Measurements from ENCODE around the gene ZNRF3. TPM values are rescaled to one million over a fixed set of nuclear protein-coding genes. Genes with fewer than 3 reads are reported as not detected.

The ZNRF3 gene
- total RNA-seq, 1 experiment from 2014 or later, result 23.7 TPM

- H3K27me3 Mint-ChIP-seq (ENCODE audit: unreplicated experiment), result no peaks in the 10 kb centered on the region
These were observed 160.7 kb downstream of the ZNRF3 start for GRCh38 chr22:29043906-29044575.

DNA sequence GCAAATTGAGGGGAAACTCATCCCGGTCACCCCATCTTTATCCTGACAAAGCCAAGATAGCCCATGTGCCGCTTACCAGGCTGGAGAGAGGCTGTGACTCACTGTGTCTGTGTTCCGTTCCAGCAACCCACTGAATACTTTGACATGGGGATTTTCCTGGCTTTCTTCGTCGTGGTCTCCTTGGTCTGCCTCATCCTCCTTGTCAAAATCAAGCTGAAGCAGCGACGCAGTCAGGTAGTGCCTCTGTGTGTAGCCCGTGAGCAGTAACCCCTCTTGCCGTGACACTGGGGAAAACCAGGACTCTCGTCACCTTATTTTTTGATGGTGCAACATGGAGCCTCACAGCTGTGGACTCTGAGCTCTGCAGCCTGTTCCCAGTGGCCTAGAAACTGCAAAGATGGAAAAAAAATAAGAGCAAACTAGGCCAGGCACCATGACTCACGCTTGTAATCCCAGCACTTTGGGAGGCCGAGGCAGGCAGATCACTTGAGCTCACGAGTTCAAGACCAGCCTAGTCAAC, 161.3 kb downstream of the ZNRF3 start:
- no peak for DNase-seq
- TF ChIP-seq, protein P1, sequence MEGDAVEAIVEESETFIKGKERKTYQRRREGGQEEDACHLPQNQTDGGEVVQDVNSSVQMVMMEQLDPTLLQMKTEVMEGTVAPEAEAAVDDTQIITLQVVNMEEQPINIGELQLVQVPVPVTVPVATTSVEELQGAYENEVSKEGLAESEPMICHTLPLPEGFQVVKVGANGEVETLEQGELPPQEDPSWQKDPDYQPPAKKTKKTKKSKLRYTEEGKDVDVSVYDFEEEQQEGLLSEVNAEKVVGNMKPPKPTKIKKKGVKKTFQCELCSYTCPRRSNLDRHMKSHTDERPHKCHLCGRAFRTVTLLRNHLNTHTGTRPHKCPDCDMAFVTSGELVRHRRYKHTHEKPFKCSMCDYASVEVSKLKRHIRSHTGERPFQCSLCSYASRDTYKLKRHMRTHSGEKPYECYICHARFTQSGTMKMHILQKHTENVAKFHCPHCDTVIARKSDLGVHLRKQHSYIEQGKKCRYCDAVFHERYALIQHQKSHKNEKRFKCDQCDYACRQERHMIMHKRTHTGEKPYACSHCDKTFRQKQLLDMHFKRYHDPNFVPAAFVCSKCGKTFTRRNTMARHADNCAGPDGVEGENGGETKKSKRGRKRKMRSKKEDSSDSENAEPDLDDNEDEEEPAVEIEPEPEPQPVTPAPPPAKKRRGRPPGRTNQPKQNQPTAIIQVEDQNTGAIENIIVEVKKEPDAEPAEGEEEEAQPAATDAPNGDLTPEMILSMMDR (IDR thresholded peaks at IDR 0.05; ENCODE audit: unreplicated experiment), result no peak
- BruUV-seq (replicated peaks), result no TSS peak
- H3K9me3 Mint-ChIP-seq (ENCODE audit: low read depth, unreplicated experiment), result no peaks in the 10 kb centered on the region
- peaks cover 45% of the 10 kb centered on the region for H3K36me3 Mint-ChIP-seq (ENCODE audit: insufficient read depth, unreplicated experiment)
- H3K4me1 Mint-ChIP-seq (ENCODE audit: low read depth, unreplicated experiment), result peaks cover 31% of the 10 kb centered on the region
- no peaks in the 10 kb centered on the region for H3K27me3 Mint-ChIP-seq (ENCODE audit: unreplicated experiment)
- intact Hi-C loops (cut with micrococcal nuclease; ENCODE audit: unreplicated experiment), result no loop called here
- peak overlapping the region; percentile 59 for H3K27ac Mint-ChIP-seq (ENCODE audit: unreplicated experiment)
- peak overlapping the region; percentile 0 for H3K4me3 Mint-ChIP-seq (ENCODE audit: low read depth, unreplicated experiment)
- CTCF ChIA-PET, result interaction anchor here (1.2 to 1.3 kb wide), 2 partner anchors 14 to 189 kb away, joined by 3 to 4 read pairs; no protein-coding TSS in a partner anchor

More at GRCh38 chr22:29043906-29044575, 160.7 kb downstream of the ZNRF3 start:
- BruUV-seq (replicated peaks), result no TSS peak
- no peak for DNase-seq
- peak overlapping the region; percentile 0 for H3K4me3 Mint-ChIP-seq (ENCODE audit: low read depth, unreplicated experiment)
- H3K9me3 Mint-ChIP-seq (ENCODE audit: low read depth, unreplicated experiment), result no peaks in the 10 kb centered on the region
- peaks cover 41% of the 10 kb centered on the region for H3K36me3 Mint-ChIP-seq (ENCODE audit: insufficient read depth, unreplicated experiment)
- H3K4me1 Mint-ChIP-seq (ENCODE audit: low read depth, unreplicated experiment), result peaks cover 31% of the 10 kb centered on the region
- TF ChIP-seq, protein P1 (IDR thresholded peaks at IDR 0.05; ENCODE audit: unreplicated experiment), result no peak
- CTCF ChIA-PET, result interaction anchor here (1.1 to 1.3 kb wide), 3 partner anchors 13 to 188 kb away, joined by 3 to 4 read pairs (median 3); no protein-coding TSS in a partner anchor
- peak overlapping the region; percentile 59 for H3K27ac Mint-ChIP-seq (ENCODE audit: unreplicated experiment)
- intact Hi-C loops (cut with micrococcal nuclease; ENCODE audit: unreplicated experiment), result no loop called here

GRCh38 chr22:29048822-29049654, 165.7 kb downstream of the ZNRF3 start:
- Mint-ChIP-seq H3K4me1 (ENCODE audit: low read depth, unreplicated experiment) (peaks cover 14% of the 10 kb centered on the region), H3K36me3 (ENCODE audit: insufficient read depth, unreplicated experiment) (peaks cover 59% of the 10 kb centered on the region), H3K27ac (ENCODE audit: unreplicated experiment) (no peak overlapping the region), H3K9me3 (ENCODE audit: low read depth, unreplicated experiment) (no peaks in the 10 kb centered on the region), H3K27me3 (ENCODE audit: unreplicated experiment) (no peaks in the 10 kb centered on the region), H3K4me3 (ENCODE audit: low read depth, unreplicated experiment) (no peak overlapping the region)
- DNase-seq, result no peak
- no TSS peak for BruUV-seq (replicated peaks)
- intact Hi-C loops (cut with micrococcal nuclease; ENCODE audit: unreplicated experiment), result no loop called here
- CTCF ChIA-PET, result interaction anchor here (0.5 kb wide), 1 partner anchor 39 kb away, joined by 3 read pairs; no protein-coding TSS in a partner anchor
- TF ChIP-seq, protein P1 (IDR thresholded peaks at IDR 0.05; ENCODE audit: unreplicated experiment), result no peak

- intact Hi-C loops (cut with micrococcal nuclease; ENCODE audit: unreplicated experiment), result no loop called here
- BruUV-seq (replicated peaks), result no TSS peak
- no peak for DNase-seq
- no peaks in the 10 kb centered on the region for H3K9me3 Mint-ChIP-seq (ENCODE audit: low read depth, unreplicated experiment)
- no peaks in the 10 kb centered on the region for H3K27me3 Mint-ChIP-seq (ENCODE audit: unreplicated experiment)
- no peak overlapping the region for H3K4me3 Mint-ChIP-seq (ENCODE audit: low read depth, unreplicated experiment)
- CTCF ChIA-PET, result interaction anchor here (0.5 kb wide), 1 partner anchor 247 kb away, joined by 3 read pairs; no protein-coding TSS in a partner anchor
- TF ChIP-seq, protein P1 (IDR thresholded peaks at IDR 0.05; ENCODE audit: unreplicated experiment), result no peak
- H3K4me1 Mint-ChIP-seq (ENCODE audit: low read depth, unreplicated experiment), result peaks cover 6% of the 10 kb centered on the region
- H3K27ac Mint-ChIP-seq (ENCODE audit: unreplicated experiment), result no peak overlapping the region
- peaks cover 54% of the 10 kb centered on the region for H3K36me3 Mint-ChIP-seq (ENCODE audit: insufficient read depth, unreplicated experiment)
These were observed 166.4 kb downstream of the ZNRF3 start for GRCh38 chr22:29049655-29050263.

Data from Calu3 (cell line).